ENCODE results near the gene PGM5.
"Not testable (repeated sequence)": the region's sequence is repeated elsewhere in the genome, so short reads cannot be mapped to it uniquely, and the experiment has no call there.

DNA sequence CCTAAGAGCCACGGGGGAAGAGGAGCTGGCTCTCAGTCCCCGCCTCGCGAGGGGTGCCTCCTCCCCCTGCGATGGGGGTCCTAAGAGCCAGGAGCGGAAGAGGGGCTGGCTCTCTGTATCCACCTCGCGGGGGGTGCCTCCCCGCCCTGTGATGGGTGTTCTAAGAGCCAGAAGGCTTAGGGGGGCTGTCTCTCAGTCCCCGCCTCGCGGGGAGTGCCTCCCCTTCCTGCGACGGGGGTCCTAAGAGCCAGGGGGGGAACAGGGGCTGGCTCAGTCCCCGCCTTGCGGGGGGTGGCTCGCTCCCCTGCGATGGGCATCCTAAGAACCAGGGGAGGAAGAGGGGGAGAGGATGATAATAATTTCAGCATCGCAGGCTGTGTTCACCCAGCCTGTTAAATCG is 31.9 kb upstream of the PGM5 start:
- TF ChIP-seq, protein P1, sequence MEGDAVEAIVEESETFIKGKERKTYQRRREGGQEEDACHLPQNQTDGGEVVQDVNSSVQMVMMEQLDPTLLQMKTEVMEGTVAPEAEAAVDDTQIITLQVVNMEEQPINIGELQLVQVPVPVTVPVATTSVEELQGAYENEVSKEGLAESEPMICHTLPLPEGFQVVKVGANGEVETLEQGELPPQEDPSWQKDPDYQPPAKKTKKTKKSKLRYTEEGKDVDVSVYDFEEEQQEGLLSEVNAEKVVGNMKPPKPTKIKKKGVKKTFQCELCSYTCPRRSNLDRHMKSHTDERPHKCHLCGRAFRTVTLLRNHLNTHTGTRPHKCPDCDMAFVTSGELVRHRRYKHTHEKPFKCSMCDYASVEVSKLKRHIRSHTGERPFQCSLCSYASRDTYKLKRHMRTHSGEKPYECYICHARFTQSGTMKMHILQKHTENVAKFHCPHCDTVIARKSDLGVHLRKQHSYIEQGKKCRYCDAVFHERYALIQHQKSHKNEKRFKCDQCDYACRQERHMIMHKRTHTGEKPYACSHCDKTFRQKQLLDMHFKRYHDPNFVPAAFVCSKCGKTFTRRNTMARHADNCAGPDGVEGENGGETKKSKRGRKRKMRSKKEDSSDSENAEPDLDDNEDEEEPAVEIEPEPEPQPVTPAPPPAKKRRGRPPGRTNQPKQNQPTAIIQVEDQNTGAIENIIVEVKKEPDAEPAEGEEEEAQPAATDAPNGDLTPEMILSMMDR (IDR thresholded peaks at IDR 0.05 in 2 of 3, conservative IDR thresholded peaks at IDR 0.05 in 1 of 3; ENCODE audit: borderline replicate concordance in 1 of 3, insufficient read depth in 1 of 3, low read depth in 2 of 3, low read length in 2 of 3), result not testable (repeated sequence)
- TF ChIP-seq EZH2 (IDR thresholded peaks at IDR 0.05); POLR2A (IDR thresholded peaks at IDR 0.05; ENCODE audit: borderline replicate concordance, extremely low read depth, insufficient read depth, insufficient read length); ELF1 (IDR thresholded peaks at IDR 0.05; ENCODE audit: borderline replicate concordance, low read depth); CEBPB (IDR thresholded peaks at IDR 0.05; ENCODE audit: low read depth); YY1 (IDR thresholded peaks at IDR 0.05; ENCODE audit: extremely low read depth, insufficient replicate concordance, low read depth, low read length); SRF (IDR thresholded peaks at IDR 0.05; ENCODE audit: low read depth); RAD21 (IDR thresholded peaks at IDR 0.05; ENCODE audit: low read depth): not testable (repeated sequence)
- TF ChIP-seq, protein P2, sequence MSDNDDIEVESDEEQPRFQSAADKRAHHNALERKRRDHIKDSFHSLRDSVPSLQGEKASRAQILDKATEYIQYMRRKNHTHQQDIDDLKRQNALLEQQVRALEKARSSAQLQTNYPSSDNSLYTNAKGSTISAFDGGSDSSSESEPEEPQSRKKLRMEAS (IDR thresholded peaks at IDR 0.05), result not testable (repeated sequence)
